GM12878 (cell line): ENCODE measurements around the gene HERPUD1. TPM values are rescaled to one million over a fixed set of nuclear protein-coding genes. Genes with fewer than 3 reads are reported as not detected.

Experiments
- CBX3 ChIP-seq: fragments of 200-600 bp; sonication (generic); IDR thresholded peaks from 2 replicates; pipeline ENCODE4 v1.6.1; 2016; ENCODE audit warnings: low read depth, borderline replicate concordance
- HCFC1 ChIP-seq: fragments of 150-350 bp; IDR thresholded peaks from 2 replicates; pipeline ENCODE4 v1.6.1; 2014; ENCODE audit warnings: low read length
- HSF1 ChIP-seq: fragments of 150-350 bp; IDR thresholded peaks from 2 replicates; pipeline ENCODE4 v1.6.1; 2014; ENCODE audit warnings: mild to moderate bottlenecking, low read depth, low read length
- KDM1A ChIP-seq: fragments of 200-600 bp; sonication (generic); IDR thresholded peaks from 2 replicates; pipeline ENCODE4 v1.6.1; 2016; ENCODE audit warnings: borderline replicate concordance
- NFXL1 ChIP-seq: fragments of 450-650 bp; IDR thresholded peaks from 2 replicates; pipeline ENCODE4 v1.6.1; 2017; ENCODE audit warnings: antibody characterized with exemption, mild to moderate bottlenecking, borderline replicate concordance
- NFYA ChIP-seq: IDR thresholded peaks from 2 replicates; pipeline ENCODE4 v1.6.1; 2011; ENCODE audit warnings: low read depth, mild to moderate bottlenecking, low read length, improper control_type of control experiment, borderline replicate concordance
- NFYB ChIP-seq: IDR thresholded peaks from 2 replicates; pipeline ENCODE4 v1.6.1; 2011; ENCODE audit warnings: low read depth, mild to moderate bottlenecking, low read length, improper control_type of control experiment, moderate library complexity; ENCODE audit not compliant: insufficient read depth
- POLR2AphosphoS2 ChIP-seq: IDR thresholded peaks from 2 replicates; pipeline ENCODE4 v1.6.1; 2011; ENCODE audit warnings: low read depth, mild to moderate bottlenecking, low read length, improper control_type of control experiment, moderate library complexity
- RBBP5 ChIP-seq: fragments of 200-600 bp; sonication (generic); conservative IDR thresholded peaks from 2 replicates; pipeline ENCODE4 v1.6.1; 2016
- RCOR1 ChIP-seq: conservative IDR thresholded peaks from 2 replicates; pipeline ENCODE4 v1.6.1; 2012; ENCODE audit warnings: low read depth, low read length, improper control_type of control experiment
- RUNX3 ChIP-seq: IDR thresholded peaks from 2 replicates; pipeline ENCODE4 v1.6.1; 2012; ENCODE audit warnings: low read length, inconsistent platforms
- SMC3 ChIP-seq: IDR thresholded peaks from 2 replicates; pipeline ENCODE4 v1.6.1; 2011; ENCODE audit warnings: low read length, improper control_type of control experiment, borderline replicate concordance
- SP1 ChIP-seq: IDR thresholded peaks from one replicate; pipeline ENCODE4 v1.6.1; 2011; ENCODE audit warnings: low read depth, low read length
- STAT1 ChIP-seq: fragments of 450-650 bp; conservative IDR thresholded peaks from 2 replicates; pipeline ENCODE4 v1.6.1; 2014; ENCODE audit warnings: antibody characterized with exemption, mild to moderate bottlenecking
- TCF3 ChIP-seq: IDR thresholded peaks from 2 replicates; pipeline ENCODE4 v1.6.1; 2012; ENCODE audit warnings: low read depth, mild to moderate bottlenecking, low read length, borderline replicate concordance; ENCODE audit not compliant: insufficient read depth
- ZNF274 ChIP-seq: IDR thresholded peaks from one replicate; pipeline ENCODE4 v1.8.0; 2011; ENCODE audit not compliant: insufficient read length, insufficient read depth
- polyA plus RNA-seq, 11 experiments: library from polyadenylated mRNA; depleted of rRNA in 4 of 11; unstranded in 6 of 11; stranded (reverse) in 5 of 11; fragments of >200 nt; fragmentation: Nextera tagmentation in 4 of 11; fragmentation: Illumina TruSeq in 1 of 11; extraction: Ambion mirVana in 4 of 11; extraction: Trizol in 1 of 11; gene quantifications; 1 replicate in 1 of 11; 2 replicates in 10 of 11; pipeline versions ENCODE4 v1.2.1 to v1.2.3, GENCODE V29; 2011 to 2016; ENCODE audit warnings: inconsistent platforms in 2 of 11, missing spikeins in 2 of 11, low read depth in 1 of 11
- total RNA-seq, 4 experiments: library from RNA; depleted of rRNA in 3 of 4; stranded (reverse); fragments of >200 nt in 3 of 4; fragmentation: Illumina TruSeq in 1 of 4; extraction: Trizol in 1 of 4; gene quantifications; 2 replicates each; pipeline versions ENCODE4 v1.2.1 to v1.2.3, GENCODE V29; 2013 to 2021
- TF ChIP-seq, protein P1 (sequence below): IDR thresholded peaks from 2 replicates; pipeline ENCODE4 v1.6.1; 2012; ENCODE audit warnings: low read length, inconsistent platforms
- TF ChIP-seq, protein P2 (sequence below): IDR thresholded peaks from 2 replicates; pipeline ENCODE4 v1.6.1; 2012; ENCODE audit warnings: improper control_type of control experiment, low read depth, low read length; ENCODE audit not compliant: insufficient replicate concordance
- TF ChIP-seq, protein P3 (sequence below): fragments of 150-350 bp; IDR thresholded peaks from 2 replicates; pipeline ENCODE4 v1.6.1; 2016; ENCODE audit warnings: low read depth, low read length

HERPUD1 gene
- total and polyA plus RNA-seq, 10 of the 15 experiments (the other 5 are each of a cell fraction or from before 2014, with no cell fraction given): 32.6 to 212 (median 122) TPM

- TF ChIP-seq STAT1 (no peak), CBX3 (no peak), NFYB (no peak), POLR2AphosphoS2 (no peak), KDM1A (no peak), RCOR1 (no peak), SP1 (peak; percentile 77), HSF1 (0 out of 2 replicates have a peak, but pooled peaks have one; percentile 62), NFYA (no peak), SMC3 (peak; percentile 38; the same call in 1 of the 2 replicates), RUNX3 (peak; percentile 91), NFXL1 (no peak), TCF3 (peak; percentile 77; the same call in 1 of the 2 replicates), HCFC1 (no peak), ZNF274 (no peak), RBBP5 (no peak)
- TF ChIP-seq, protein P1, sequence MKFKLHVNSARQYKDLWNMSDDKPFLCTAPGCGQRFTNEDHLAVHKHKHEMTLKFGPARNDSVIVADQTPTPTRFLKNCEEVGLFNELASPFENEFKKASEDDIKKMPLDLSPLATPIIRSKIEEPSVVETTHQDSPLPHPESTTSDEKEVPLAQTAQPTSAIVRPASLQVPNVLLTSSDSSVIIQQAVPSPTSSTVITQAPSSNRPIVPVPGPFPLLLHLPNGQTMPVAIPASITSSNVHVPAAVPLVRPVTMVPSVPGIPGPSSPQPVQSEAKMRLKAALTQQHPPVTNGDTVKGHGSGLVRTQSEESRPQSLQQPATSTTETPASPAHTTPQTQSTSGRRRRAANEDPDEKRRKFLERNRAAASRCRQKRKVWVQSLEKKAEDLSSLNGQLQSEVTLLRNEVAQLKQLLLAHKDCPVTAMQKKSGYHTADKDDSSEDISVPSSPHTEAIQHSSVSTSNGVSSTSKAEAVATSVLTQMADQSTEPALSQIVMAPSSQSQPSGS: peak; percentile 71
- TF ChIP-seq, protein P2, sequence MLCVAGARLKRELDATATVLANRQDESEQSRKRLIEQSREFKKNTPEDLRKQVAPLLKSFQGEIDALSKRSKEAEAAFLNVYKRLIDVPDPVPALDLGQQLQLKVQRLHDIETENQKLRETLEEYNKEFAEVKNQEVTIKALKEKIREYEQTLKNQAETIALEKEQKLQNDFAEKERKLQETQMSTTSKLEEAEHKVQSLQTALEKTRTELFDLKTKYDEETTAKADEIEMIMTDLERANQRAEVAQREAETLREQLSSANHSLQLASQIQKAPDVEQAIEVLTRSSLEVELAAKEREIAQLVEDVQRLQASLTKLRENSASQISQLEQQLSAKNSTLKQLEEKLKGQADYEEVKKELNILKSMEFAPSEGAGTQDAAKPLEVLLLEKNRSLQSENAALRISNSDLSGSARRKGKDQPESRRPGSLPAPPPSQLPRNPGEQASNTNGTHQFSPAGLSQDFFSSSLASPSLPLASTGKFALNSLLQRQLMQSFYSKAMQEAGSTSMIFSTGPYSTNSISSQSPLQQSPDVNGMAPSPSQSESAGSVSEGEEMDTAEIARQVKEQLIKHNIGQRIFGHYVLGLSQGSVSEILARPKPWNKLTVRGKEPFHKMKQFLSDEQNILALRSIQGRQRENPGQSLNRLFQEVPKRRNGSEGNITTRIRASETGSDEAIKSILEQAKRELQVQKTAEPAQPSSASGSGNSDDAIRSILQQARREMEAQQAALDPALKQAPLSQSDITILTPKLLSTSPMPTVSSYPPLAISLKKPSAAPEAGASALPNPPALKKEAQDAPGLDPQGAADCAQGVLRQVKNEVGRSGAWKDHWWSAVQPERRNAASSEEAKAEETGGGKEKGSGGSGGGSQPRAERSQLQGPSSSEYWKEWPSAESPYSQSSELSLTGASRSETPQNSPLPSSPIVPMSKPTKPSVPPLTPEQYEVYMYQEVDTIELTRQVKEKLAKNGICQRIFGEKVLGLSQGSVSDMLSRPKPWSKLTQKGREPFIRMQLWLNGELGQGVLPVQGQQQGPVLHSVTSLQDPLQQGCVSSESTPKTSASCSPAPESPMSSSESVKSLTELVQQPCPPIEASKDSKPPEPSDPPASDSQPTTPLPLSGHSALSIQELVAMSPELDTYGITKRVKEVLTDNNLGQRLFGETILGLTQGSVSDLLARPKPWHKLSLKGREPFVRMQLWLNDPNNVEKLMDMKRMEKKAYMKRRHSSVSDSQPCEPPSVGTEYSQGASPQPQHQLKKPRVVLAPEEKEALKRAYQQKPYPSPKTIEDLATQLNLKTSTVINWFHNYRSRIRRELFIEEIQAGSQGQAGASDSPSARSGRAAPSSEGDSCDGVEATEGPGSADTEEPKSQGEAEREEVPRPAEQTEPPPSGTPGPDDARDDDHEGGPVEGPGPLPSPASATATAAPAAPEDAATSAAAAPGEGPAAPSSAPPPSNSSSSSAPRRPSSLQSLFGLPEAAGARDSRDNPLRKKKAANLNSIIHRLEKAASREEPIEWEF: no peak
- TF ChIP-seq, protein P3, sequence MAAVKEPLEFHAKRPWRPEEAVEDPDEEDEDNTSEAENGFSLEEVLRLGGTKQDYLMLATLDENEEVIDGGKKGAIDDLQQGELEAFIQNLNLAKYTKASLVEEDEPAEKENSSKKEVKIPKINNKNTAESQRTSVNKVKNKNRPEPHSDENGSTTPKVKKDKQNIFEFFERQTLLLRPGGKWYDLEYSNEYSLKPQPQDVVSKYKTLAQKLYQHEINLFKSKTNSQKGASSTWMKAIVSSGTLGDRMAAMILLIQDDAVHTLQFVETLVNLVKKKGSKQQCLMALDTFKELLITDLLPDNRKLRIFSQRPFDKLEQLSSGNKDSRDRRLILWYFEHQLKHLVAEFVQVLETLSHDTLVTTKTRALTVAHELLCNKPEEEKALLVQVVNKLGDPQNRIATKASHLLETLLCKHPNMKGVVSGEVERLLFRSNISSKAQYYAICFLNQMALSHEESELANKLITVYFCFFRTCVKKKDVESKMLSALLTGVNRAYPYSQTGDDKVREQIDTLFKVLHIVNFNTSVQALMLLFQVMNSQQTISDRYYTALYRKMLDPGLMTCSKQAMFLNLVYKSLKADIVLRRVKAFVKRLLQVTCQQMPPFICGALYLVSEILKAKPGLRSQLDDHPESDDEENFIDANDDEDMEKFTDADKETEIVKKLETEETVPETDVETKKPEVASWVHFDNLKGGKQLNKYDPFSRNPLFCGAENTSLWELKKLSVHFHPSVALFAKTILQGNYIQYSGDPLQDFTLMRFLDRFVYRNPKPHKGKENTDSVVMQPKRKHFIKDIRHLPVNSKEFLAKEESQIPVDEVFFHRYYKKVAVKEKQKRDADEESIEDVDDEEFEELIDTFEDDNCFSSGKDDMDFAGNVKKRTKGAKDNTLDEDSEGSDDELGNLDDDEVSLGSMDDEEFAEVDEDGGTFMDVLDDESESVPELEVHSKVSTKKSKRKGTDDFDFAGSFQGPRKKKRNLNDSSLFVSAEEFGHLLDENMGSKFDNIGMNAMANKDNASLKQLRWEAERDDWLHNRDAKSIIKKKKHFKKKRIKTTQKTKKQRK: no peak
Observed at GRCh38 chr16:56916571-56917403, 15.2 kb upstream of the HERPUD1 start (continued).
